Body of pancreas (tissue), 4 donors: ENCODE results near the gene CCDC169.

Source experiments
- CTCF ChIP-seq, 7 experiments: fragments of 450-650 bp in 4 of 7; fragments of 200-600 bp in 3 of 7; sonication (generic) in 3 of 7; IDR thresholded peaks; one replicate each; pipeline ENCODE4 v1.5.1; 2016 to 2019; ENCODE audit warnings: antibody characterized with exemption in 7 of 7
- POLR2A ChIP-seq, 3 donors: fragments of 450-650 bp; IDR thresholded peaks; one replicate each; pipeline ENCODE4 v1.6.1; 2016; ENCODE audit warnings: antibody characterized with exemption in 3 of 3, mild to moderate bottlenecking in 2 of 3

GRCh38 chr13:36341718-36342117 is 44.1 kb upstream of the CCDC169 start:
- TF ChIP-seq CTCF (IDR thresholded peaks at IDR 0.05) (no peak), POLR2A (IDR thresholded peaks at IDR 0.05) (no peak)
